ENCODE measurements around the gene FLCN. TPM values are rescaled to one million over a fixed set of nuclear protein-coding genes. Genes with fewer than 3 reads are reported as not detected.

The FLCN gene
- total RNA-seq, 1 donor: 8.4 TPM

DNA sequence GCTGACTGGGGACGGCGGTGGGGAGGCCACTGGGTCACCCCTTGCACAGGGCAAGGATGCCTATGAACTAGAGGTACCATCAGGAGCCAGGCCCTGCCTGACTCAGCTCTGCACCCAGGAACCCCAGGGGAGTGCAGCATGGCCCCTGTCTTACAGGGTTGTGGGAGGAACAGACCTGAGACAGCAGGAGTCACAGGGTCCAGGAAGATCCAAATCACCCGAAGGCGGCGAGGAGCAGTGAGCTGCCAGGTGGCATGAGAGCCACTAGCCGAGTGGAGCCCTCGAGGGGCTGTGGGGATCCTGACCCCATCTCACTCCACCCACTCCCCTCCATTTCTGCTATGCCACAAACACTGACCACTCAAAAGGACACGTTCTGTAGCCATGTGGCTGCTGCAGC, 61.6 kb downstream of the FLCN start:
- no peaks in the 10 kb centered on the region for H3K9me3 ChIP-seq (ENCODE audit: low read depth, low read length)
- no peaks in the 10 kb centered on the region for H3K27me3 ChIP-seq (ENCODE audit: insufficient read depth, low read length)
- peaks cover 67% of the 10 kb centered on the region for H3K4me1 ChIP-seq (ENCODE audit: insufficient read depth, low read length)
- H3K4me3 ChIP-seq (ENCODE audit: low read length): no peak overlapping the region

DNA sequence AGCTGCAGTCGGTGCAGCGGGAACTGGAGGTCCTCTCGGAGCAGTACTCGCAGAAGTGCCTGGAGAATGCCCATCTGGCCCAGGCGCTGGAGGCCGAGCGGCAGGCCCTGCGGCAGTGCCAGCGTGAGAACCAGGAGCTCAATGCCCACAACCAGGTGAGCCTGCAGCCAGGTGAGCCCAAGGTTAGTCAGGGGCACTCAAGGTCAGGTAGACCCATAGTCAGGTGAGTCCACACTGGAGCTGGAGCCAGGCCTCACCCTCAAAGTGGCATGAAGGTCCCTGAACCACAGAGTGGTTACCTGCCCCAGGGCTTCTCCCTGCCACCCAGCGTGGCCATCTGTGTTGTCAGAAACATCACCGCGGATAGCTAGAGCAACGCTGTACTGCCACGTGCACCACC, 63.0 kb downstream of the FLCN start:
- Histone ChIP-seq H3K9me3 (ENCODE audit: low read depth, low read length) (no peaks in the 10 kb centered on the region), H3K27me3 (ENCODE audit: insufficient read depth, low read length) (no peaks in the 10 kb centered on the region), H3K4me1 (ENCODE audit: insufficient read depth, low read length) (peaks cover 56% of the 10 kb centered on the region), H3K4me3 (ENCODE audit: low read length) (no peak overlapping the region)

DNA sequence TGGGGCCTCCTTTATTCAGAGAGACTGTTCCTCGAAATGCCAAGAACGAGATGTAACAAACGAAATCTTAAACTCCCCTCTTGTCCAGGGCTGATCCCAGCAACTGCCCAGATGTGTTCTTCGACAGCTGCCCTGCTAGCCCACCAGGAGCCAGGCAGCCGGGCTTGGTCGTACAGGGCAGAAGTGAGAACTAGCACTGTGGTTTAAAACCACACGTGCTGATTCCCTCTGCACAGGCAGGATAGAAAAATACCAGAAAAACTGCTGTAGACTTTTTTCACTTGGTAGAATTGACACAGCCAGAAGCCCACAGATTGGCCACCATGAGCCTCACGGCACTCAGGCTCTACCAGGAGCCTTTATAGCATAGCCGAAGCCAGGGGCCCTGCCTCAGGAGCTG, 64.0 kb downstream of the FLCN start:
- H3K4me1 ChIP-seq (ENCODE audit: insufficient read depth, low read length): peaks cover 47% of the 10 kb centered on the region

DNA sequence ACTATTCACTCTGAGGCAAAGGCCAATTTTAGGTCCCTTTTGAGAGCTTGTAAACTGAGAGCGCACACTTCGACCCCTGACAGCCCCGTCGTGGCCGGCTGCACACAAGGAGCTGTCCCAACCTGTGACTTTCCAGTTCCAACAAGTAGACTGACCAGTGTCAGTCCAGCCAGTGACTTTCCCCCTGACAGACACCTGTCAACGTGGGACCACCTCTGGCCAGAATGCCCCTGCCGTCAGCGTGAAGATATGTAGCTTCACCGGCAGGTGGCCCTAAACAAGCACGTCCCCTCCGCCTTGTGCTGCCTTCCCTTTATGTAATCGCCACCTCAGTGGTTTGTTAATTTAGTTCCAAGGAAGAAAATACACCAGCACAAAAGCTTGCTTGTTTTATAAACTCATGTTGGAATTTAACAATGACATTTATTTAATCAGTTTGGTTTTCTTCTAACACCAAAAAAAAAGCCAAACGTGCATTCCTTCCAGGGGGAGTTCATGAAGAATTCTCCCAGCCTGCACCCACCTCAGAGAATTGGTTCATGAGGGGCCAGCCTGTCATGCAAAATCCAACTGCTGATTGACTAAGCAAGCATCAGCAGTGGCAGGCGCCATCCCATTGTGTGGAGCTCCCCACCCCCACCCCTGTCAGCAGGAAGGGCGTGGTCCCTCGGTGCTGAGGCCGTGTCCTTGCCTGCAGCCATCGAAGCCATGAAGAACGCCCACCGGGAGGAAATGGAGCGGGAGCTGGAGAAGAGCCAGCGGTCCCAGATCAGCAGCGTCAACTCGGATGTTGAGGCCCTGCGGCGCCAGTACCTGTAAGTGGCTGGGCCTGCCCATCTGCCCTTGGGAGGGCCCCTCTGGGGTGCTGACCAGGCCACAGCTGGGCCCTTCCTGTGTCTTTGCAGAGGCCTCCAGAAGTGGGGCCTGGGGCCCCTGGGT, 64.7 kb downstream of the FLCN start:
- Histone ChIP-seq H3K4me3 (ENCODE audit: low read length) (no peak overlapping the region), H3K4me1 (ENCODE audit: insufficient read depth, low read length) (peaks cover 44% of the 10 kb centered on the region), H3K9me3 (ENCODE audit: low read depth, low read length) (no peaks in the 10 kb centered on the region), H3K27me3 (ENCODE audit: insufficient read depth, low read length) (no peaks in the 10 kb centered on the region)

More for the DNA sequence above, 64.0 kb downstream of the FLCN start:
- Histone ChIP-seq H3K9me3 (ENCODE audit: low read depth, low read length) (no peaks in the 10 kb centered on the region), H3K27me3 (ENCODE audit: insufficient read depth, low read length) (no peaks in the 10 kb centered on the region), H3K4me3 (ENCODE audit: low read length) (no peak overlapping the region)

DNA sequence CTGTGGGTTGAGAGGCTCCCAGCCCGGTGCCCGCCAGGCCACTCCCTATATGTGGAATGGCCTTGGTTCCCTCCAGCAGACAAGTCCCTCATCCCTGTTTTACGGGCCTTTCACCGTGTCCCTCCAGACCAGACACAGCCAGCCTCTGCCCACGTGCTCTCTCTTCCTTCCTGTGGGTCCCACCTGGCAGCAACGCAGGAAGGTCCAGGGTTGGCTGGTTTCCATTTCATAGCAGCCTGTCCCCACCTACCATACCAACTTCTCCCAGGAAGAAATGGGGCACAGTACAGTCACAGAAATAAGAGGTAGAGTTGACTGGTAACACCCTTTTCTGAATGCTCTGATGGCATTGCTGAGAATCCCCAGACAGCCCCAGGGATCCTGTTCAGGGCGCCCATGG, 65.8 kb downstream of the FLCN start:
- no peak overlapping the region for H3K4me3 ChIP-seq (ENCODE audit: low read length)
- H3K27me3 ChIP-seq (ENCODE audit: insufficient read depth, low read length): no peaks in the 10 kb centered on the region
- H3K4me1 ChIP-seq (ENCODE audit: insufficient read depth, low read length): peaks cover 37% of the 10 kb centered on the region
- H3K9me3 ChIP-seq (ENCODE audit: low read depth, low read length): no peaks in the 10 kb centered on the region

DNA sequence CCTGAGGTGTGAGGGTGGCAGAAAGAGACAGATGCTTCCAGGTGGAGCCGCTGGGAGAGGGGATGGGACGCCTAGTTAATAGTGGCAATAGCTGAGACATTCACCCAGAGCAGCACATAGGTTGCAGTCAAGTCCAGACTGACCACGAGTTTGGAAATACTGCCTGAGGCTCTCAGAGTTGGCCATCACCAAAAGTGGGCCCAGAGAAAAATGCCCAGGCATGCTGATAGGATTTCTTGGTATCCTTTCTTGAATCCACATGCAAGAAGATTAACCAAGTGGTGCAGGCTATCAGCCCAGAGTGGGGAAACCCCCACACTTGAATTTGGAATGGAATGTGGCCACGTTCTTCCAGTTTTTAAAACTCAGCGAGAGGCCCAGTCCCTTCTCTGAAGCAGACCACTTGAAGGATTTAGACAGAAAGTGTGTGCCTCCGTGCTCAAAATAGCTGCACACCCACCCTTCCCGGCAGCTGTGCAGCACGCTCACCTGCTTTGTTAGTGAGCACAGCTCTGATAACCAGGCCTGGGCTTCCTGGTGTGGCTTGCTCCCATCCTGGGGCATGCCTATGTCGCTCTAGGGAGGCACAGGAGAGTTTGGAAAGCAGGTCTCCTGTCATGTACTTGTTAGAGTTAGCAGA, 66.5 kb downstream of the FLCN start:
- Histone ChIP-seq H3K9me3 (ENCODE audit: low read depth, low read length) (no peaks in the 10 kb centered on the region), H3K4me3 (ENCODE audit: low read length) (no peak overlapping the region), H3K27me3 (ENCODE audit: insufficient read depth, low read length) (no peaks in the 10 kb centered on the region), H3K4me1 (ENCODE audit: insufficient read depth, low read length) (peaks cover 30% of the 10 kb centered on the region)

DNA sequence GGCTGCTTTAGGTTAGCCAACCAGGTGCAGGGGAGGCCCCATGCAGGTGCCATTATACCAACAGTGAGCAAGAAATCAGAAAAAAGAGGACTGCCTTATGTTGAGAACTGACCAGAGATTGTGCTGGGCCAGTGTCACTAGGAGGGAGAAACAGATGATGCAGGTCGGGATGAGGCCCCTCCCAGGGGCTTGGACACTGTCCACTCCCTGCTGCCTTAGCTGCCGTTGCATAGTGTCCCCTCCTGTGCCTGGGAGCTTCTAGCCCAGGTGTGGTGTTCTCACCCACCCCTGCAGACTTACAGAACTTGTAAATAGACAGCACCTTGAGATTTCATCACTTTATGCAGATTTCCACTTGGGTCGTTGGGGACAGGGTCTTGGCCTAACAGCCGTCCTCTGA, 67.6 kb downstream of the FLCN start:
- Histone ChIP-seq H3K9me3 (ENCODE audit: low read depth, low read length) (no peaks in the 10 kb centered on the region), H3K4me1 (ENCODE audit: insufficient read depth, low read length) (peaks cover 21% of the 10 kb centered on the region), H3K27me3 (ENCODE audit: insufficient read depth, low read length) (no peaks in the 10 kb centered on the region), H3K4me3 (ENCODE audit: low read length) (no peak overlapping the region)

DNA sequence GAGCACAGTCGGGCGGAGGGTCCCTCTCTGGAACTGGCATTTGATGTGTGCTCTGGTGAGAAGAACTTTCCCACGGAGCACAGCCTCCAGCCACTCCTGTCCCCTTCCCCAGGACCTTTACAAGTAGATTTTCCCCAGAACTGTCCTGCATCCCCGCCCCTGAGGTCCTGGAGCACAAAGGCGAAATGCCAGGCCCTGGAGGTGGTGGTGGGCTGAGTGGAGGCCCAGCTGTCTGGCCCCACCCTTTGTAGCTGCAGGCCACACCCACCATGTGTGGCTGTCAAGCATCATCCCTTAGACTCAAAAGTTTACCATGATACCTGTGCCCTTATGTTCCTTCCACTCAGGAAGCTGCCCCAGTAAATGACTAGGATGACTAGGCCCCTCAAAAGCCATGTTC, 68.6 kb downstream of the FLCN start:
- Histone ChIP-seq H3K4me1 (ENCODE audit: insufficient read depth, low read length) (peaks cover 19% of the 10 kb centered on the region), H3K27me3 (ENCODE audit: insufficient read depth, low read length) (no peaks in the 10 kb centered on the region), H3K4me3 (ENCODE audit: low read length) (no peak overlapping the region)

DNA sequence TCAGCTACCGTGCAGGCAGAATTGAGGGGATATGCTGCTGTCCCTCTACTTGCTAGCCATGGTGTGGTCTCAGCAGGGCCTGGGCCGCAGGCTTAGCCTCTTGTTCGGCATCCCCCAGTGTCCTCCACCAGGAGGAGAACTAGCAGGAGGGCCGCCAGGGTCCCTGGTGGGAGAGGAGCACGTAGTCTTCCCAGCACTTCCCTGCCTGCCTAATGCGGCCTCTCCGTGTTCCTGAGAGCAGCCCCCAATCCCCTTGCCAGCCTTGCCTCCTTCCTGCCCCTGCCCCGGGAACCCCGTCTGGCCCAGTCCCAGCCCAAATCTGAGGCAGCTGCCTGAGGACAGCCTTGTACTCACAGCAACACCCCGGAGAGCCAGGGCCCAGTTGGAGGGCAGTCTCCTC, 69.0 kb downstream of the FLCN start:
- Histone ChIP-seq H3K4me1 (ENCODE audit: insufficient read depth, low read length) (peaks cover 14% of the 10 kb centered on the region), H3K27me3 (ENCODE audit: insufficient read depth, low read length) (no peaks in the 10 kb centered on the region), H3K4me3 (ENCODE audit: low read length) (no peak overlapping the region), H3K9me3 (ENCODE audit: low read depth, low read length) (no peaks in the 10 kb centered on the region)

More for the DNA sequence above, 68.6 kb downstream of the FLCN start:
- no peaks in the 10 kb centered on the region for H3K9me3 ChIP-seq (ENCODE audit: low read depth, low read length)

DNA sequence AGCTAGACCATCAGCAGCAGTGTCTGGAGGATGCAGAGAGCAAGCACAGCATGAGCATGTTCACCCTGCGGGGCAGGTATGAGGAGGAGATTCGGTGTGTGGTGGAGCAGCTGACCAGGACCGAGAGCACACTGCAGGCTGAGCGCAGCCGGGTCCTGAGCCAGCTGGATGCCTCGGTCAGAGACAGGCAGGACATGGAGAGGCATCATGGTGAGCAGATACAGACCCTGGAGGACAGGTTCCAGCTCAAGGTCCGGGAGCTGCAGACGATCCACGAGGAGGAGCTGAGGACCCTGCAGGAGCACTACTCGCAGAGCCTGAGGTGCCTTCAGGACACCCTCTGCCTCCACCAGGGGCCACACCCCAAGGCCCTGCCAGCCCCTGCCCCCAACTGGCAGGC, 69.6 kb downstream of the FLCN start:
- Histone ChIP-seq H3K27me3 (ENCODE audit: insufficient read depth, low read length) (no peaks in the 10 kb centered on the region), H3K4me3 (ENCODE audit: low read length) (no peak overlapping the region)

DNA sequence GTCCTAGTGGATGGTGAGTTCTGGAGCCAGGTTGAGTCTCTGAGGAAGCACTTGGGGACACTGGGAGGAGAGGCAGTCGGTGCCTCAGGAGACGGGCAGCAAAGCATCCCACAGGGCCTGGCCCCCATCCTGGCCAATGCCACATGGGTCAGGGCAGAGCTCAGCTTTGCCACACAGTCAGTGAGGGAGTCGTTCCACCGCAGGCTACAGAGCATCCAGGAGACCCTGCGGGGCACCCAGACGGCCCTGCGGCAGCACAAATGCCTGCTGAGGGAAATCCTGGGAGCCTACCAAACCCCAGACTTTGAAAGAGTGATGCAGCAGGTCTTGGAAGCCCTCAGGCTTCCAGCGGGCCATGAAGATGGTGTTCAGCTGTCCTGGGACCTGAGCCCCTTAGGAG, 70.5 kb downstream of the FLCN start:
- Histone ChIP-seq H3K27me3 (ENCODE audit: insufficient read depth, low read length) (no peaks in the 10 kb centered on the region), H3K4me1 (ENCODE audit: insufficient read depth, low read length) (peaks cover 6% of the 10 kb centered on the region), H3K4me3 (ENCODE audit: low read length) (no peak overlapping the region), H3K9me3 (ENCODE audit: low read depth, low read length) (no peaks in the 10 kb centered on the region)

More for the DNA sequence above, 69.6 kb downstream of the FLCN start:
- peaks cover 8% of the 10 kb centered on the region for H3K4me1 ChIP-seq (ENCODE audit: insufficient read depth, low read length)
- H3K9me3 ChIP-seq (ENCODE audit: low read depth, low read length): no peaks in the 10 kb centered on the region

DNA sequence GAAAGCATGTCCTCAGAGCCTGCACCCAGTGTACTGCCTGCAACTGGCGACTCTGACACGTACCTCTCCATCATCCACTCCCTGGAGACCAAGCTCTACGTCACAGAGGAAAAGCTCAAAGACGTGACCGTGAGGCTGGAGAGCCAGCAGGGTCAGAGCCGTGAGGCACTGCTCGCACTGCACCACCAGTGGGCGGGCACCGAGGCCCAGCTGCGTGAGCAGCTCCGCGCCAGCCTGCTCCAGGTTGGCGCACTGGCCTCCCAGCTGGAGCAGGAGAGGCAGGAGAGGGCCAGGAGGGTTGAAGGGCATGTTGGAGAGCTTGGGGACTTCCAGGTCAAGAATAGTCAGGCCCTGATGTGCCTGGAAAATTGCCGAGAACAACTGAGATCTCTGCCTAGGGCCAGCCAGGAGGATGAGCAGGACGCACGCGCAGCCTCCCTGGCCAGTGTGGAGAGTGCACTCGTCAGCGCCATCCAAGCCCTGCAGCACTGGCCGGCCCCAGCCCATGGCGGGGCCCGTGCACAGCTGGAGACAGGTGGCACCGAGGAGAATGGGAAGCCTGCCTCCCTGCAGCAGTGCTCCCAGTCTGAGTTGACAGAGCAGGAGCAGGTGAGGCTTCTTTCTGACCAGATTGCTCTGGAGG, 71.2 kb downstream of the FLCN start:
- Histone ChIP-seq H3K9me3 (ENCODE audit: low read depth, low read length) (no peaks in the 10 kb centered on the region), H3K4me1 (ENCODE audit: insufficient read depth, low read length) (no peaks in the 10 kb centered on the region), H3K27me3 (ENCODE audit: insufficient read depth, low read length) (no peaks in the 10 kb centered on the region), H3K4me3 (ENCODE audit: low read length) (no peak overlapping the region)

DNA sequence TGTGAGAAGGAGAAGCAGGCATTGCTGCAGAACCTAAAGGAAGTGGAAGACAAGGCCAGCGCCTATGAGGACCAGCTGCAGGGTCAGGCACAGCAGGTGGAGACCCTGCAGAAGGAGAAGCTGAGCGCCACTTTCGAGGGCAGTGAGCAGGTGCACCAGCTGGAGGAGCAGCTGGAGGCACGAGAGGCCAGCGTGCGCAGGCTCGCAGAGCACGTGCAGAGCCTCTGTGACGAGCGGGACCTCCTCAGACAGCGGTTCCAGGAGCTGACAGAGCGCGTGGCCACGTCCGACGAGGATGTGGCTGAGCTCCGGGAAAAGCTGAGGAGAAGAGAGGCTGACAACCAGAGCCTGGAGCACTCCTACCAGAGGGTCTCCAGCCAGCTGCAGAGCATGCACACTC, 72.3 kb downstream of the FLCN start:
- Histone ChIP-seq H3K27me3 (ENCODE audit: insufficient read depth, low read length) (no peaks in the 10 kb centered on the region), H3K4me1 (ENCODE audit: insufficient read depth, low read length) (no peaks in the 10 kb centered on the region), H3K9me3 (ENCODE audit: low read depth, low read length) (no peaks in the 10 kb centered on the region), H3K4me3 (ENCODE audit: low read length) (no peak overlapping the region)

DNA sequence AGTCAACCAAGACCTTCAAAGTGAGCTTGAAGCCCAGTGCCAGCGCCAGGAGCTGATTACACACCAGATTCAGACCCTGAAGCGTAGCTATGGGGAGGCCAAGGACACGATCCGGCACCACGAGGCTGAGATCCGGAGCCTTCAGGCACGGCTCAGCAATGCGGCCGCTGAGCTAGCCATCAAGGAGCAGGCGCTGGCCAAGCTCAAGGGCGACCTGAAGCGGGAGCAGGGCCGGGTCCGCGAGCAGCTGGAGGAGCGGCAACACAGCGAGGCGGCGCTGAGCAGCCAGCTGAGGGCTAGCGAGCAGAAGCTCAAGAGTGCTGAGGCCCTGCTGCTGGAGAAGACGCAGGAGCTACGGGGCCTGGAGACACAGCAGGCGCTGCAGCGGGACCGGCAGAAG, 72.8 kb downstream of the FLCN start:
- H3K4me3 ChIP-seq (ENCODE audit: low read length): no peak overlapping the region
- no peaks in the 10 kb centered on the region for H3K27me3 ChIP-seq (ENCODE audit: insufficient read depth, low read length)
- H3K9me3 ChIP-seq (ENCODE audit: low read depth, low read length): no peaks in the 10 kb centered on the region
- H3K4me1 ChIP-seq (ENCODE audit: insufficient read depth, low read length): no peaks in the 10 kb centered on the region

Measured in mononuclear cell (primary cell).